NT2/D1 (cell line): Measurements from ENCODE around the gene SETD1B.

ENCODE experiments used
- DNase-seq: peaks from one replicate; pipeline ENCODE4 v3.0.0-alpha.2; 2011; ENCODE audit warnings: low read depth, low spot score
- H3K27me3 ChIP-seq: 2 replicates; pipeline ENCODE4 v1.6.0; 2011; ENCODE audit warnings: mild to moderate bottlenecking; ENCODE audit not compliant: insufficient read length, insufficient read depth
- H3K36me3 ChIP-seq: 2 replicates; pipeline ENCODE4 v1.6.1; 2011; ENCODE audit warnings: mild to moderate bottlenecking, low read length, mixed read lengths; ENCODE audit not compliant: insufficient read depth, insufficient read length
- H3K4me1 ChIP-seq: 2 replicates; pipeline ENCODE4 v1.5.1; 2011; ENCODE audit not compliant: insufficient read depth, insufficient read length
- H3K4me3 ChIP-seq: 2 replicates; pipeline ENCODE4 v1.5.1; 2011; ENCODE audit warnings: low read depth; ENCODE audit not compliant: insufficient read length
- H3K9ac ChIP-seq: 2 replicates; pipeline ENCODE4 v1.6.0; 2011; ENCODE audit warnings: low read depth; ENCODE audit not compliant: insufficient read length
- H3K9me3 ChIP-seq: 2 replicates; pipeline ENCODE4 v1.5.1; 2011; ENCODE audit warnings: mild to moderate bottlenecking, low read length; ENCODE audit not compliant: insufficient read depth
- SUZ12 ChIP-seq: IDR thresholded peaks from 2 replicates; pipeline ENCODE4 v1.6.1; 2011; ENCODE audit not compliant: insufficient read length, insufficient read depth; ENCODE audit errors: extremely low read depth
- YY1 ChIP-seq: IDR thresholded peaks from 2 replicates; pipeline ENCODE4 v1.6.1; 2011; ENCODE audit not compliant: insufficient read length, insufficient read depth
- ZNF274 ChIP-seq: IDR thresholded peaks from 2 replicates; pipeline ENCODE4 v1.6.1; 2011; ENCODE audit warnings: mild to moderate bottlenecking, low read depth, low read length

The SETD1B gene

DNA sequence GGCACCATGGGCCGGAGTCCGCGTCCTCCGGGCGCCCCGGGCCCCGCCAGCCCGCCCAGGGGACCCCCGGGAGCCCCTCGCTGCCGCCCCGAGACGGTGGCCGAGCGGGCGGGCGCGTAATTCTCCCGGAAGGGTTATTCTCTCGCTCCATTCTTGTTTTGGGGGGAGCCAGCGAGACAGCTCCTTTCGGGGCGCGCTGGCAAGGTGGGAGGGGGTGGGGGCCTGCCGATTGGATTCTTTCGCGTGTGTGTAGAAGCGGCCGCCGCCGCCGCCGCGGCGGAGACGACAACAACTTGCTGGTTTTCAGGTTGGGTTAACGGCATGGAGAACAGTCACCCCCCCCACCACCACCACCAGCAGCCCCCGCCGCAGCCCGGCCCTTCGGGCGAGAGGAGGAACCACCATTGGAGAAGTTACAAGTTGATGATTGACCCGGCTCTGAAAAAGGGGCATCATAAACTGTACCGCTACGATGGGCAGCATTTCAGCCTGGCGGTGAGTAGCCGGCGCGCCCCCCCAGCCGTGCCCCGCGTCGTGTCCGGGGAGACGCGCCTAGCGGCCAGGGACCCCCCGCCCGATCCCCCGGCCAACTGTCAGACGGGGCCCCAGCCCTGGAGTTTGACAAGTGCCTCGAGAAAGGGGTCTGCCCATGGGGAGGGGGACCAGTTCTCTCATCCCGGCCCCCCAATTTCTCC, 755 bp downstream of the SETD1B start:
- H3K4me3 ChIP-seq: peak overlapping the region; percentile 71
- TF ChIP-seq SUZ12: no peak
- TF ChIP-seq ZNF274: no peak
- TF ChIP-seq YY1: no peak
- H3K27me3 ChIP-seq: no peaks in the 10 kb centered on the region
- peaks cover 8% of the 10 kb centered on the region for H3K4me1 ChIP-seq
- peak overlapping the region; percentile 88 for H3K9ac ChIP-seq
- peaks cover 45% of the 10 kb centered on the region for H3K36me3 ChIP-seq
- DNase-seq: no peak
- no peaks in the 10 kb centered on the region for H3K9me3 ChIP-seq

DNA sequence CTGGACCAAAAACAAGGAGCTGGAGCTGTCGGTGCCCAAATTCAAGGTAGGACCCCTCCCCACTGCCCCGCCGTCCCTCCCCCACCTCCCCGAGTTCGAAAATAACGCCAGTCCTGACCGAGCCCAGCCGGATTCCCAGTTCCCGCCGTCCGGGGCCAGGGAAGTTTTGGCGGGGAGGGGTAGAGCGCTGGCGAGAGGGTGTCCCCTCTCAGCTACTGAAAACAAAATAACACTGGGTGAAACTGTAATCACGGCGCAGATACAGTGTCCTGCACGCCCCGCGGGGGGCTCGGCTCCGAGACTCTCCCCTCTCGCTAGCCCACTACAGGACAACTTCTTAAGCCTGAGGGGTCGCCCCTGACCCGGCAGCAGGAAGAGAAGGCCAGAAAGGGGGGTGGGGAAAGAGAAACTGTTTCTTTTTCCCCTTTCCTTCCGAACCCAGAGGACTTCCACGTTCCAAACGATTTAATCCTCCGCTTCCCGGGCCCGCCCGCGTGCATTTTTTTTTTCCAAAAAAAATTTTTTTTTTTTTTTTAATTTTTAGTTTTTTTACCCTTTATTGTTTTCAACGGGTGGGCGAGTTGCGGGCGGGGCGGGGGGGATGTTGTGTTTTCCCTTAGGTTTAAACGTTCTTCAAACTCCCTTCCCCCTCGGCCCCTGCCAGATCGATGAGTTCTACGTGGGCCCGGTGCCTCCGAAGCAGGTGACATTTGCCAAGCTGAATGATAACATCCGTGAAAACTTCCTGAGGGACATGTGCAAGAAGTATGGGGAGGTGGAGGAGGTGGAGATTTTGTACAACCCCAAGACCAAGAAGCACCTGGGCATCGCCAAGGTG, 1.6 kb downstream of the SETD1B start:
- DNase-seq: no peak
- peak overlapping the region; percentile 71 for H3K4me3 ChIP-seq
- peaks cover 54% of the 10 kb centered on the region for H3K36me3 ChIP-seq
- no peak for TF ChIP-seq YY1
- no peak for TF ChIP-seq SUZ12
- H3K9ac ChIP-seq: peak overlapping the region; percentile 88
- peaks cover 10% of the 10 kb centered on the region for H3K4me1 ChIP-seq
- no peaks in the 10 kb centered on the region for H3K27me3 ChIP-seq
- no peaks in the 10 kb centered on the region for H3K9me3 ChIP-seq

DNA sequence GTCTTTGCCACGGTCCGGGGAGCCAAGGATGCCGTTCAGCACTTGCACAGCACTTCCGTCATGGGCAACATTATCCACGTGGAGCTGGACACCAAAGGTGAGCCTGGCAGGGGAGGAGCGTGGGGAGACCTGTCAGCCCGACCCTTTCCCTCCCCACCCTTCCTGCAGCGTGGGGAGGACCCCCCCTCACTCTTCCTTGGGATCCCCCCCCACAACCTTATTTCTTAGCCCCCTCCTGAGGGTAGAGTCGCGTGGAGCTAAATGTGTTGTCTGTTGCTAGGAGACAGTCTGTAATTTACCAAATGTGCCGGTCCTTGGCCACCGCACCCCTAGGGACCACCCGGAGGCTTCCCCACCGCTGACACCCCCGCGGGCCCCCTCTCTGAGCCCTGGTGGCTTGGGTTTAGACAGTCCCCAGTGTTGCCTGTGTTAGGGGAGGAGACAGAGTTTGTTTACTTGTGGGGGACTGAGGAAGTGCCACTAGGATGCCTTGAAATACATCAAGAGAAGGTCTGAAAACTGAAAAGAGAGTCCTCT, 2.3 kb downstream of the SETD1B start:
- Histone ChIP-seq H3K4me1 (peaks cover 17% of the 10 kb centered on the region), H3K36me3 (peaks cover 59% of the 10 kb centered on the region), H3K4me3 (peak overlapping the region; percentile 27), H3K9me3 (no peaks in the 10 kb centered on the region), H3K9ac (peak overlapping the region; percentile 74), H3K27me3 (no peaks in the 10 kb centered on the region)
- DNase-seq: no peak
- TF ChIP-seq ZNF274 (no peak), SUZ12 (no peak), YY1 (no peak)

DNA sequence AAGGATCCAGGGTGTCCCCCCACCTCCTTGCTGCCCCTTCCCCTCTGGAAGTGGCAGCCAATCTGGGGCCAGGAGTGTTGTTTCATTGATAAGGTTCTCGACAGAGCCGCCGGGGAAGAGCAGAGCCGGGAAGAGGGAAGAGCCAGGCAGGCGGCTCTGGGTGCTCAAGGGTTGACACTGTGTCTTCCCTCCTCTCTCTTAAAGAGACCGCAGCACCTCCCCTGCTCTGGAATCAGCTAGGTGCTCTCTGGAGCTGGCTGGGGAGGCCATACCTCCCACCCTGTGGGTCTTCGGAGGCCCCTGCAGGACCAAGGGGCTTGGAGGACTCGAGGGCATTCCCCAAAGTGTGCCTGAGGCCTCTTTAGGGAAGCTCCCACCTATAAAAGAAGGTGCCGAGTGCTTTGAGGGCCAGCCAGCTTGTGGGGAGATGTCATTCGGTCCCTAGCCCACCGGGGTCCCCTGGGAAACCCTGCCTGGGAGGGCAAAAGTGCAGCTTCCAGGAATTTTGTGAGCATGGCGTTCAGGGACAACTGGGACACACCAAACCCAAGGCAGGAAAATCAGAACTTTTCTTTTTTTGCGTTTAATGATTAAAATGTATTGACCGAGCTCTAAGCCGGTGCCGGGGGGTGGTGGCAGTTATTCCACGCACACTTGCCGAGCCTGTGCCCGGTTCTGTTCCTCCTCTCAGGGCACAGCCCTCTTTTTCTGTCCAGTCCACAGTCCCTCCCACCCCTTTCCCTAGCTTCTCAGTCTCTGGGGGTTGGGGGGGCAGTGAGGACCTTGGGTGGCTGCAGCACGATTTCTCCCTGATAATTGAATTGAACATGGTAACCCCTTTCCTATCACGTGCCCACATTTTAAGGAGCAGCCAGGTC, 3.0 kb downstream of the SETD1B start:
- no peak for TF ChIP-seq YY1
- no peak for TF ChIP-seq SUZ12
- TF ChIP-seq ZNF274: no peak
- peaks cover 59% of the 10 kb centered on the region for H3K36me3 ChIP-seq
- H3K9me3 ChIP-seq: no peaks in the 10 kb centered on the region
- H3K9ac ChIP-seq: peak overlapping the region; percentile 74
- peaks cover 24% of the 10 kb centered on the region for H3K4me1 ChIP-seq
- H3K4me3 ChIP-seq: peak overlapping the region; percentile 27
- DNase-seq: no peak
- H3K27me3 ChIP-seq: no peaks in the 10 kb centered on the region

DNA sequence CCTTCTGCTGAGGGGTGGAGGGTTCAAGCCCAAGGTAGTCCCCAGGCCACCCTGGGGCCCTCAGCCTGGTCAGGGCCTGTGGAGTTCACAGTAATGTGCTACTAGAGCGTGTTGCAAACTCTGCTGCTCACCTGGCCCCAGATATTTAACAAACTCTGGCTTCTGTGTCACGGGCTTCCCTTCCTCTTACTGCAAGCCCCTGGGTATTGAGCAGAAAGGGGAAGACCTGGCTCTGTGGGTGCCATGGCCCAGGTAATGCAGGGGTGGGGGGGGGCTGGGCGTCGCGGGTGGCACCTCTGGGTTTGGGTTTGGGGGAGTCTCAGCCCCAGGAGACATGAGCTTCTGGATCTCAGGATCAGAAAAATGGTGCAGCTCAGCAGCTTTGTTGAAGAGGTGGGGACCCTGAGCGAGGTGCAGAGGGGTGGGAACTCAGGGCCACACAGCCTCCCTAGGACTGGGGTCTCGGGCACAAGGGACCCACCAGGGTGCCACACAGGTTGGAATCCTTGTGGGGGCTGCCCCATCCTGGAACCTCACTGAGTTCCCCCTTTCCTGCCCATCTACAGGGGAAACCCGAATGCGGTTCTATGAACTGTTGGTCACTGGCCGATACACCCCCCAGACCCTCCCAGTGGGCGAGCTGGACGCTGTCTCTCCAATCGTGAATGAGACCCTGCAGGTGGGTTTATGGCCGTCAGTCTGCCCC, 4.0 kb downstream of the SETD1B start:
- Histone ChIP-seq H3K27me3 (no peaks in the 10 kb centered on the region), H3K36me3 (peaks cover 62% of the 10 kb centered on the region)

DNA sequence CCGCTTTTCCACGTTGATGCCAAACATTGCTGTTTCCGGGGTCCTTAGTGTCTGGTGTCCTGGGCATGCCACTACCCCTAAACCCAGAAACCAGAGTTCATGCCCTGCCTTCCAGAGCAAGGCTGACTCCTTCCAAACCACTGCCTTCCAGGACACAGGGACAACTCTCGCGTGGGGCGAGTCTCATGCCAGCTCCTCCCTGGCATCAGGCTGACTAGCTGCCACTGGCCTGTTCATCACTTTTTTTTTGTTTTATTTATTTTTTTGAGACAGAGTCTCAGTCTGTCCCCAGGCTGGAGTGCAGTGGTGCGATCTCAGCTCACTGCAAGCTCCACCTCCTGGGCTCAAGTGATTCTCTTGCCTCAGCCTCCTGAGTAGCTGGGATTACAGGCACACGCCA, 4.8 kb downstream of the SETD1B start:
- peaks cover 71% of the 10 kb centered on the region for H3K36me3 ChIP-seq
- H3K4me3 ChIP-seq: no peak overlapping the region
- no peaks in the 10 kb centered on the region for H3K9me3 ChIP-seq
- H3K4me1 ChIP-seq: peaks cover 31% of the 10 kb centered on the region
- no peak overlapping the region for H3K9ac ChIP-seq
- TF ChIP-seq ZNF274 (no peak), SUZ12 (no peak), YY1 (no peak)
- DNase-seq: no peak
- H3K27me3 ChIP-seq: no peaks in the 10 kb centered on the region

More for the DNA sequence above, 4.0 kb downstream of the SETD1B start:
- Histone ChIP-seq H3K9me3 (no peaks in the 10 kb centered on the region), H3K4me3 (no peak overlapping the region), H3K4me1 (peaks cover 27% of the 10 kb centered on the region), H3K9ac (no peak overlapping the region)
- DNase-seq: no peak
- TF ChIP-seq ZNF274 (no peak), SUZ12 (no peak), YY1 (no peak)
